Stimulated activated CD4-positive, alpha-beta T cell treated with anti-CD3 and anti-CD28 coated beads, Interleukin-1b, Interleukin-23, amount 100 ng/mL, for 4 hours (primary cell): ENCODE data around the gene PAX8.
"Not testable (repeated sequence)": the region's sequence is repeated elsewhere in the genome, so short reads cannot be mapped to it uniquely, and the experiment has no call there.

Experiments used
- DNase-seq, 2 donors: peaks; one replicate each; pipeline ENCODE4 v3.0.0-alpha.2; 2020; ENCODE audit warnings: low read depth in 2 of 2

PAX8 gene

DNA sequence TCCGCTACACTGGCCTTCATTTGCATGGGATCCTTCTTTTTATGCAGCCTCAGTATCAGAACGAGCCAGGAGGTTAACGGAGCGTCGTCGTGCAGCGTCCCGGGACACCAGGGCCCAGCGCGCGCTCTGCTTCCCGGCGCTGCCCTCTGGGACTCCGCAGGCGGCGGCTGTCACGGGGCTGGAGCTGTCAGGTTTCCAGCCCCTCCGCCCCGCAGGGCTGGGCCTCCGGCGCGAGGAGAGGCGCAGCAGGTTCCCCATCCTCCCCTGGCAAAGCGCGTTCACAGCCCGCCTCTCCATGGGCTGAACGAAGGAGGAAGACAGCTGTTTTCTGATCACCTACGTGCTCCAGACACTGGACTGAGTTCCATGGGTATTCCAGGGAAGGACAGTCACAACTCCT is 12.5 kb upstream of the PAX8 start:
- DNase-seq, result no peak

GRCh38 chr2:113288674-113289149 is 10.0 kb upstream of the PAX8 start:
- DNase-seq, result not testable (repeated sequence)

DNA sequence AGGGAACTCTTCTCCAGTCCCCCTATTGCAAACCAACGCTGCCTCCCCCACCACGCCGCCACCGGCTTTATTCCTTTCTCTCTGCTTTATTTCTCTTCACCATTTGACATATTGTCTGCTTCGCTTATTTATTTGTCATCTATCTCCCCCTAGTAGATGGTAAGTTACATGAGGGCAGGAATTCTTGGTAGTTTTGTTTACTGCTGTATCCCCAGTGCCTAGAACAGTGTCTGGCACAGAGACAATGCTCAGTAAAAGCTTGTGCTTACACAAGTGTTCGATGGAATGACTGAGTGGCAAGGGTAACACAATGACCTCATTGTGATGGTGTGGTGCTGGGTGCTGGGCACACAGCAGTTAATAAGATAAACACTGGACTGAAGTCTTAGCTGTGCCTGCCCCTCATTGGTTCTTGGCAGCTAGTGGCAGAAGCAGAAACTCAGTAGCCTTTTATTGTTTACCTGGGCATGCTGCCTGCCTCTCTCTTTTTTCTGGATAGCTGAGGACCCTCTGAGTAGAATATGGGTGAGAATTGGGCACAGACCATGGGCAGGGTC is 9.5 kb upstream of the PAX8 start:
- DNase-seq, result not testable (repeated sequence)

DNA sequence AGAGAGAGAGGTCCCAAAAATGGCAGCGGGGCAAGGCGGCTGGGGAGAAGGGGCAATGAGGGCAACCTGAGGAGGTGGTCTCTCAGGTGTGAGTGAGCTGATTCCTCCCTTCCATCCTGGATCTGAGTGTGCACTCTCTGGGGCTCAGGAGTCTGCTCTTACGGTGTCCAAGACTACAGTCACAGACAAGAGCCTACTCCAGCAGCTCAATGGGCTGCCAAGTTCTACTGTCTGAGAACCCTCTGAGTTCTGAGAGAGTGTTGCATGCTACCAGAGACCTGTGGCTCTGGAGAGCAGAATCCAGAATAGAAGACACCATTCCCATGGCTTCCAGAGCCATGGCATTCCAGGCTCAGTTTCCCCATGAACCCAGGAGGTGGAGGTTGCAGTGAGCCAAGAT is 7.1 kb upstream of the PAX8 start:
- DNase-seq, result no peak

DNA sequence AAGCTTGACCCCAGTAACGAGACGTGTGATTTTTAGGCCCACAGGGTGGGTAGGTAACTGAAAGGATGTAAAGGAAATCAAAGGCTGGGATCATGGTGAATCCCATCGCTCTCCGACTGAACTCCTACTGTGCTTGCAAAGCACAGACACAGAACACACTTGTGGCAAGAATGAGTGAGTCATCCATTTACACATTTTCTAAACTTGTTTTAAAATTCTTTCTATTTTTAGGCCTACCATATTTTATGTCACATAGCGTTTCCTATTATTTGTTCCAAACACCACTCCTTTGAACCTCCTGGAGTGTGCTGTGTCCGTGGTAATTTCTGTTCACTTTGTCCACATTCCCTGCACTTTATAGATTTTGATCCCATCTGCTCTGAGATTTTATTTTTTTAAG is 6.3 kb upstream of the PAX8 start:
- not testable (repeated sequence) for DNase-seq

GRCh38 chr2:113284476-113284875 is 5.8 kb upstream of the PAX8 start:
- no peak for DNase-seq

GRCh38 chr2:113283704-113284284 is 5.1 kb upstream of the PAX8 start:
- DNase-seq, result no peak

- DNase-seq, result no peak
Measured at GRCh38 chr2:113282747-113283533, 4.2 kb upstream of the PAX8 start.

- DNase-seq, result no peak
Measured at GRCh38 chr2:113281910-113282746, 3.4 kb upstream of the PAX8 start.

- DNase-seq, result no peak
Measured at GRCh38 chr2:113278073-113278741, 514 bp downstream of the PAX8 start.

GRCh38 chr2:113277474-113278072 is 1.1 kb downstream of the PAX8 start:
- DNase-seq, result no peak

GRCh38 chr2:113276761-113277425 is 1.8 kb downstream of the PAX8 start:
- no peak for DNase-seq

DNA sequence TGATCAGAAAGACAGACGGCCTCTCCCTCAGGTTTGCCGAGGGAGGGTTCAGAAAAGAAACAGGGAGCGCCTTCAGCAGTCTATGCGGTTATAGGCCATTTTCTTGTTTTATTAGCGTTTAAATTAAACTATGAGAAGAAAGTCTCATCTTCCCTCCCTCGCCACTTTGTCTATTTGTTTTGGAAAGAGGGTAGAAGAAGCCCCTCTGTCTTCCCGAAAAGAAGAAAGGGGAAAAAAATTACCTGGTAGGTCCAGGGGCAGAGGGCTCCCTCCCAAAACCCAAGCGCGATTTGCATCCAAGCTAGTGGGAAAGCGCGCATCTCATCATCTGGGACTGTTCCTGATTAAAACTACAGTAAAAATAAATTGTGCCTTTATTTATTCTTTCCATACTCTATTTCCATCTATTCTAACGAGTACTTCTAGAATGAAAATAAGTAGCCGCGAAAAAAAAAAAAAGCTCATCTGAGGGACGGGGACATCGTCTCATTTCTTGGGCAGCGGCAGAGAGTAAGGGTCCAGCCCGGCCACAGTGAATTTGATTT is 2.4 kb downstream of the PAX8 start:
- DNase-seq, result no peak

GRCh38 chr2:113275556-113276215 is 3.0 kb downstream of the PAX8 start:
- no peak for DNase-seq

- DNase-seq, result no peak
Measured at GRCh38 chr2:113274432-113274831, 4.3 kb downstream of the PAX8 start.

DNA sequence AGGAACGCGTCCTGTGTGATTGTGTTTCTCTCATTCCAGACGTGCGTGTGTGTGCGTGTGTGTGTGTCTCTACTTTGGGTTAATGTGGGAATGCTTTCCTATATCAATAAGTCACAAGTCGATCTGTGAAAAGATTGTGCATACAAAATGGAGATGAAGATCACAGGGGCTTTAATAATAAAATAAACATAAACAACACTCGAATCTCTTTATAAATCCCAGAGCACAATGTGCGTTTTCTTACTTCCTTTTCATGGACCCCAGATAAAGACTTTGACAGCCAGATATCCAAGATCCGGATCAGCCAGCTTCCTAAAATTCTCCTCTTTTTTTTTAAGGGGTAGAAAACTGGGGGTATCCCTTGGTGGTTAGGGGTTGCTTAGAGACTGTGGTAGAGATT is 4.7 kb downstream of the PAX8 start:
- no peak for DNase-seq

DNA sequence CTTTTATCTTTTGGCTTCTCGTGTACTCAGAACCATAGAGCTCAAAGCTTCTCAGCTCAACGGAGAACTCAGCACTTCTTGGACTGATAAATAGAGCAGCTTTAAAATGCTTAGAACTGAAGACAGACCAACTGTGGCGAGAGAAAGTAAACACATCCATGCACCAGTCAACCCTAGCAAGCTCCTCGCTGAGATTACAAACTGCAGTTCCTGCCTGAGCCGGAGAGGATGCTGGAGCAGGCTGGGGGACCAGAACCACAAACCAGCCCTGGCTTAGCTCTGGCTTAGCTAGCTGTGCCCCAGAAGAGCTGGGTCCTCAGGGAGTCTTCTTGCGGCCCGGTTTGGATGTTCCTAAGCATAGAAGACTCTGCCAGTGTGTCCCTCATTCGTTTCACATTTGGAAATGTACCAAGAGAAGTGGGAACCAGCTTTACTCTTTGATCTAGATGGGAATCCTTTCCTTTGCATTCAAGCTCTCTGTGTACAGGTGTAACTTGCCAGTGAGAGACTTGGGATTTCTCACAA is 5.6 kb downstream of the PAX8 start:
- DNase-seq, result no peak

DNA sequence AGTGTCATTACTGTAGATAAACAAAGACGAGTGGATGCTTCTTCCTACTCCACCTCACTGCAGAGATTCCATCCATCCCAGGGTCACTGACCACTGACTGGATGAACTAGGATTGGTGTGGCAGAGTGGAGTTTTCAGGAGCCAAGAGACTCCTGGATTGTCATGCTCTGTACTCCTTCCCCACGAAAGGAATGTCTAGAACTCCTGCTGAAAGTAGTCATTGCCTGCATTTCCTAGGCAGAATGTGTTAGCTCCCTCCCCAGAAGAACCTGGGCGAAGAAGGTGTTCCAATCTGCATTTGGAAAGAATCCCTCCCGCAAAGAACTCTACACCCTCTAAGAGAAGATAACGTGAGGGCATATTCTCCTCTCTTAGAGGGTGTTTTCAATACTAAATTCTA is 6.2 kb downstream of the PAX8 start:
- no peak for DNase-seq

DNA sequence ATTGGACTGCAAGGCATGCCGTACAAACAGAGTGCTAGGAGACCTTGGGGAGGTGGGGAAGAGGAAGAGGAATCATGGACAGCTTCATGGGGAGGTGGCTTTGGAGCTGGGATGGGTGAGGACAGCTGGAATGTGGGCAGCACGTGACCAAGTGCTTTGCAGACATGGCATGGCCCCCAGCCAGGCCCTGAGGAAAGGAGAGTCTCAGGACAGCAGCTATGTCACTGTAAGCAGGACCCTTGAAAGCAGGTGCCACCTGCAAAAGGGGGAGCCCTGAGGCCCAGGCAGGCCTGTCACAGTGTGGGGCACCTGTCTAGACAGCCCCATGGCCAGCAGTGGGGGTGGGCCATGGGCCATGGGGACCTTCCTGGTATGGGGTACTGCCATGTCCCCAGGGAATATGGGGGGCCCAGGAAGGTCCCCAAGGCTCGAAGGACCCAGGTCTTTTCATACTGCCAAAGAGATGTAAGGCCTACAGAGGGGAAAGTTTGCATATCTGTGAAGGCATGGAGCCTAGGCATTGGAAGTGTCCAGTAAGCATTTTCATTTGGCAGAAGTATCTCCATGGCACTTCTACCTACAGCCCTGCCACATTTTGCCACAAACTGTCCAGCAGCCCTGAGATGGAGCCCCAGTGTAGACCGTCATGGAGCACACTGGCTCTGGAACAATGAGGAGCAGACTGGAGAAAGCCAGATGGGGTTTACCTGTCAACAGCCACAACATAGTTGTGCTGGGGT is 9.9 kb downstream of the PAX8 start:
- no peak for DNase-seq
